Activated T-cell treated with anti-CD3 and anti-CD28 coated beads, Interleukin-2, amount 50 U/mL, for 4 hours (primary cell): ENCODE measurements around the gene ARID3B. TPM values are rescaled to one million over a fixed set of nuclear protein-coding genes. Genes with fewer than 3 reads are reported as not detected.

Experiments used
- ATAC-seq, 2 donors: fragments of 200-7000 bp; cut with Tn5 transposase; one replicate each; pipeline ENCODE4 v1.10.0; 2021
- DNase-seq: peaks from one replicate; pipeline ENCODE4 v3.0.0-alpha.2; 2020
- H3K27me3 Mint-ChIP-seq: one replicate; pipeline ENCODE4 v1.8.0; 2021; ENCODE audit warnings: low read depth, mixed read lengths
- H3K36me3 Mint-ChIP-seq: one replicate; pipeline ENCODE4 v1.8.0; 2022; ENCODE audit warnings: mixed read lengths; ENCODE audit not compliant: insufficient read depth
- H3K4me1 Mint-ChIP-seq: one replicate; pipeline ENCODE4 v1.8.0; 2021; ENCODE audit warnings: low read depth, mixed read lengths
- H3K4me3 Mint-ChIP-seq: one replicate; pipeline ENCODE4 v1.8.0; 2021; ENCODE audit warnings: mild to moderate bottlenecking, moderate library complexity, mixed read lengths
- H3K9me3 Mint-ChIP-seq: one replicate; pipeline ENCODE4 v1.8.0; 2021; ENCODE audit warnings: mixed read lengths
- total RNA-seq, 3 donors: library from RNA; stranded (reverse); gene quantifications; one replicate each; pipeline ENCODE4 v1.2.1, GENCODE V29; 2021

The ARID3B gene
- total RNA-seq, 3 donors from 2014 or later: 15.4 to 23.0 (median 21.8) TPM

DNA sequence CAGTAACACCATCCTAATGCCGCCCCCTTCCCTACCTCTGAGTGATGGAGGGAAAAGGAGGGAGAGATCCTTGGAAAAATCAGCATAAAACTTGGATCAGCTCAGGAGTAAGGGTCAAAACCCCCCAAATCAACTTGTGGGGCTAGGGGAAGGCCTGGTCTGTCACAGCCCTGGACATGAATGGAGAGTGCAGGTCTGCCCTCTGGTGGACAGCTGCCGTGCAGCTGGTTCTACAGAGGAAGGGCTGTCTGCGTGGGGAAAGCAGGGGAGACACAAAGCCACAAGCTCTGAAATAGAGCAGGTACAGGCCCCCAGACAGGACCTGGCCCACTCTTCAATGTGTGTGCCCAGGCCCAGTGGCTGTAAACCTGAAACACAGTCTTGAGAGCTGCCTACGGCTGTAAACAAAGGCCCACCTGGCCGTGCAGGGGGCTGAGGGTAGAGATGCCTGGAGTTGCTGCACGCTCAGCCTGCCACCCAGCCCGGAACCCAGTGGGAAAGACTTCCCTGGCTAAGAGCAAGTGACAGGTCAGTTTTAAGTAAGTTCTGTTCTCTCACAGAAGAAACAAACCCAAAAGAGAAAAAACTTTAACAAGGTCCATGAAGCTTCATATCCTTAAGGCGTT is 91.0 kb downstream of the ARID3B start:
- no peaks in the 10 kb centered on the region for H3K27me3 Mint-ChIP-seq
- peak; percentile 55 to 66 for ATAC-seq

DNA sequence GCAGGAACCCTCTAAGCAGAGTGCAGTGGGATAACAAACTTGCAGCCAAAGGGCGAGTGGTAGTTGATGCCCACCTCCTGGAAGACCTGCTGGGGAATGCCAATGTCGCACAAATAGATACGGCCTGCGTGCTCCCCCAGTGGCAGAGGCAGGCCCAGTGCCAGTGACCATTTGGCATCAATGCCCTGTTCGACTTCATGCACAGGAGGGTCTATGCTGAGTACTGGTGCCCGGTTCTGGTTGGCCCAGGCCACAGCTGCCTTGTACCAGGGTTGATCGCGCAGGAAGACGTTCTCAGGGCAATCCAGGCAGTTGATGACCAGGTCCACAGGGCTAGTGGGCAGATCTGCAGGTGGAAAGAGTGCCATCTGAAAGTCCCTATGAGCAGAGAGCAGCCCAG is 91.6 kb downstream of the ARID3B start:
- peaks cover 3% of the 10 kb centered on the region for H3K4me1 Mint-ChIP-seq
- DNase-seq: no peak
- H3K27me3 Mint-ChIP-seq: no peaks in the 10 kb centered on the region
- H3K4me3 Mint-ChIP-seq: no peak overlapping the region
- no peaks in the 10 kb centered on the region for H3K9me3 Mint-ChIP-seq
- no peak for ATAC-seq
- peaks cover 33% of the 10 kb centered on the region for H3K36me3 Mint-ChIP-seq

More for the DNA sequence above, 91.0 kb downstream of the ARID3B start:
- no peaks in the 10 kb centered on the region for H3K9me3 Mint-ChIP-seq
- H3K4me3 Mint-ChIP-seq: no peak overlapping the region
- peaks cover 33% of the 10 kb centered on the region for H3K36me3 Mint-ChIP-seq
- peak; percentile 46 for DNase-seq
- peaks cover 6% of the 10 kb centered on the region for H3K4me1 Mint-ChIP-seq

DNA sequence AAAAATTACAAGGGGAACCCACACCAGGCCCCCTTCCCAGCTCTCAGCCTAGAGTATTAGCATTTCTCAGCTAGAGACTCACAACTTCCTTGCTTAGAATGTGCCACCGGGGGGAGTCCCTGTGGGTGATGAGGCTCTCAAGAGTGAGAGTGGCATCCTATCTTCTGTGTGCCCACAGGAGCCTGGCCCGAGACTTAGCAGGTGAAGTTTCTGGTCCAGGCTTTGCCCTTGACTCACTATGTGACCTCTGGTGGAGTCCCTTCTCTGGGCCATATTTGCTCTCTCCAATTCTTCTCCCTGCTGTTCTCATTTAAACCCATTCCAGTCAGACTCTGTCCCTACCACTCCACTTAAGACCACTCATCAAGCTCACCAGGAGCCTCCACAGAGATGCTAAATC is 92.8 kb downstream of the ARID3B start:
- DNase-seq: no peak
- no peaks in the 10 kb centered on the region for H3K9me3 Mint-ChIP-seq
- no peak for ATAC-seq
- no peak overlapping the region for H3K4me3 Mint-ChIP-seq
- H3K36me3 Mint-ChIP-seq: peaks cover 26% of the 10 kb centered on the region
- no peaks in the 10 kb centered on the region for H3K27me3 Mint-ChIP-seq
- peaks cover 3% of the 10 kb centered on the region for H3K4me1 Mint-ChIP-seq

DNA sequence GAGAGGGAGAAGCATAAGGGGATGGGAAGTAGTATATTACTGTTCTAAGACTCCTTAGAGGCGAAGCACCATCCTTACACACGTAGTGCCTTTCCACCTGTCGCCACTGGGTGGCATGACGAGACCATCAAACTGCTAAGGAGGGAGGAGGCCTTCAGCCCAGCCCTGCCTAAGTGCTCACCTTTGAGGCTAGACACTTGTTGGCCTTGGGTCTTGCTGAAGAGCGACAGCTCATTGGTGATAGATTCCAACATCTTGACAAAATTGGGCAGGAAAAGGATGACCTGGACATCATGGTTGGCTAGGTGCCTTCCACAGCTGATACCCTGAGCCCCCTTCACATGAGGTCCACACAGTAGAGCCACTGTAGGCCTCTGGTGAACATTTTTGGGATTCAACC is 94.2 kb downstream of the ARID3B start:
- Mint-ChIP-seq H3K36me3 (peaks cover 31% of the 10 kb centered on the region), H3K27me3 (no peaks in the 10 kb centered on the region), H3K4me1 (peaks cover 3% of the 10 kb centered on the region), H3K4me3 (no peak overlapping the region), H3K9me3 (no peaks in the 10 kb centered on the region)
- DNase-seq: peak; percentile 70
- peak; percentile 89 to 92 for ATAC-seq

DNA sequence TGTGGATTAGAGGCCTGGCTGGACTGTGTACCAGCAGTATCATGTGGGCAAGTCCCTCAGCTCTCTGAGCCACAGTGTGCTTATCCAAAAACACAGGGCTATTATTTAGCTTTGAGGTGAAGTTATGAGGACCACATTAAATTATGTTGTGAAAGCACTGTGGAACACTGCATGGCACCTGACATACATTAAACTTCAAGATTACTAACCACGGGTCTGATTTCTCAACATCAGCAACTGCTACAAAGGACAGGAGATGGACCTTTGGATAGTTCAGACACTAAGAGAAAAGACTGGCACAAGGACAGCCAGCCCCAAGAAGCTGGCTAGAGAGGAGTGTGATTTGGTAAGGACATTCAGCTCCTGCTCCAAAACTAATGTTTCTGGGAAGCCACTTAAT is 96.0 kb downstream of the ARID3B start:
- ATAC-seq: no peak
- no peak for DNase-seq
- Mint-ChIP-seq H3K4me3 (no peak overlapping the region), H3K9me3 (no peaks in the 10 kb centered on the region), H3K27me3 (no peaks in the 10 kb centered on the region), H3K4me1 (peaks cover 2% of the 10 kb centered on the region), H3K36me3 (peaks cover 30% of the 10 kb centered on the region)

DNA sequence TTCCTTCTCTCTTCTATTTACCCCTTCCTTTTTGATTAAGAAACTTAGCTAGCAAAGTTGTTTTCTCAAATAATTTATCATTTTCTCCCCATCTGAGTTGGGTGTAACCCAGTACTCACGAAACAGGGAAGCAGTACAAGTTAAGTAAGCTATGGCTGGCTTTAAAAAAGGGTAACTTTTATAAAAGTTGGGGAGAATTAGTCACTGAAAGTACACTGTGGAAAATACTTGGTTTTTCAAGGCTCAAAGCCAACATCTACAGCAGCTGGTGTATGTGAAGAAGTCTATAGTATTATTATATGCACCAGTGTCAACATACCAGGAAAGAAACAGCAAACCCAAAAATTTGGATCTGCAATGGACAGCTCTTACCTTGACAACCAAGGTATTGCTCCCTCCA is 100.1 kb downstream of the ARID3B start:
- no peaks in the 10 kb centered on the region for H3K27me3 Mint-ChIP-seq

DNA sequence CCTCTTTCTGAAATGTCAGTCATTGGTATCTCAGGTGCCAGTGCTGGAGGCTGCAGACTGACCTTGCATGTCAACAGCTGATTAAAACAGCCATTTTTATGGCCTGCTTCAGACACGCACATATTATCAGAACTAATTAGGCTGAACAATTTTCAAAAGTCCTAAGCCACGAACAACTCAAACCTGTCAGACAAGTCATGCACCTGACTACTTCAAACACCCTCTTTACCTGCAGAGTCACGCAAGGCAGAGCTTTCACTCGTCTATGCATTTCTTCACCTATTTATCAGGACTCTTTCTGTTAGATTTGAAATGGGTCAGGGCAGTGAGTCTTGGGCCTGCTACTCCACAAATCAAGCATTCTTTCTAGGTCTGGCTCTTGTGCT is 101.3 kb downstream of the ARID3B start:
- H3K4me3 Mint-ChIP-seq: no peak overlapping the region
- no peak for DNase-seq
- H3K36me3 Mint-ChIP-seq: peaks cover 18% of the 10 kb centered on the region
- no peaks in the 10 kb centered on the region for H3K27me3 Mint-ChIP-seq
- H3K9me3 Mint-ChIP-seq: no peaks in the 10 kb centered on the region
- peaks cover 9% of the 10 kb centered on the region for H3K4me1 Mint-ChIP-seq
- ATAC-seq: no peak

More for the DNA sequence above, 100.1 kb downstream of the ARID3B start:
- Mint-ChIP-seq H3K4me3 (no peak overlapping the region), H3K9me3 (no peaks in the 10 kb centered on the region), H3K36me3 (peaks cover 16% of the 10 kb centered on the region), H3K4me1 (peaks cover 3% of the 10 kb centered on the region)
- ATAC-seq (no peak), DNase-seq (no peak)

DNA sequence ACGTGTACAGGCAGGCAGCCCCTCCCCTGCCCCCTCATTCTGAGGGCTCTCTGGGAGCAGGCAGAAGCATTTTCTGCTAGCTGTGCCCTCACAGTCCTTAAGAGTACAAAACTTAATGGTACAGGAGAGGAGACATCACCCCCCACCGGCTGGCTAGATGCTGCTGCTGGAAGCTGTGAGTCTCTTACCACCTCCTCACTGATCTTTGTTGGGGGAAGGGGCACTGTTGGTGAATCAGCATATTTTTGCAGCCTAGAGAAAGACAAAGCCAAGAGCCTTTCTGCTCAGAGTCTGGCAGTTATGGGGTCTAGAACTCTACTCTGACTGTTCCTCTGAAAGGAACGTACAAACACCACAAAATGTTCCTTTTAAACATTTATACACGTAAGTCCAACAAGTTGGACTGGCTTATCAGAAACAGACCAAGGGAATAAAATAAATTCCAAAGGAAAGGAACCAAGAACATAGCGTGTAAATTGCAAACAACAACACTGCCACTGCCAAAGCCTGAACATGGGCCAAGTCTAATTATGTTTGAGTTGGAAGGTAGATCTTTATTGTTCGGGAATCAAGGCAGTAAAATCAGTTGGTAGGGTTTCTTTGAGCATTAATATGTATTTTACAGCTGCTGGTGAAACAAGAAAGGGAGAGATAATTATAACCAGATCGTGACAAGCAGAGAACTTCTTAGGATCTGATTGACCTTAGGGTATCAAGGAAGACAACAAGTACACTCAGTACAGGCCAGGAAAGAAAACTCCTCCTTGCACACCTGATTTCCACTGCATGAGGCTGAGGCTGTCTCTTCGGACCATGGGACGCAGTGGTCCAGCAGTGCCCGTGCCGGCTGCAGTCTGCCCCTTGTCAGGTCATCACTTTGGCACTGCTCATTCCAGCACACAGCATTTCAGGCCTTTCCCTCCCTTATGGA is 102.0 kb downstream of the ARID3B start:
- H3K9me3 Mint-ChIP-seq: no peaks in the 10 kb centered on the region
- peaks cover 10% of the 10 kb centered on the region for H3K4me1 Mint-ChIP-seq
- no peak for ATAC-seq
- no peak for DNase-seq
- H3K36me3 Mint-ChIP-seq: peaks cover 18% of the 10 kb centered on the region
- no peak overlapping the region for H3K4me3 Mint-ChIP-seq
- no peaks in the 10 kb centered on the region for H3K27me3 Mint-ChIP-seq

DNA sequence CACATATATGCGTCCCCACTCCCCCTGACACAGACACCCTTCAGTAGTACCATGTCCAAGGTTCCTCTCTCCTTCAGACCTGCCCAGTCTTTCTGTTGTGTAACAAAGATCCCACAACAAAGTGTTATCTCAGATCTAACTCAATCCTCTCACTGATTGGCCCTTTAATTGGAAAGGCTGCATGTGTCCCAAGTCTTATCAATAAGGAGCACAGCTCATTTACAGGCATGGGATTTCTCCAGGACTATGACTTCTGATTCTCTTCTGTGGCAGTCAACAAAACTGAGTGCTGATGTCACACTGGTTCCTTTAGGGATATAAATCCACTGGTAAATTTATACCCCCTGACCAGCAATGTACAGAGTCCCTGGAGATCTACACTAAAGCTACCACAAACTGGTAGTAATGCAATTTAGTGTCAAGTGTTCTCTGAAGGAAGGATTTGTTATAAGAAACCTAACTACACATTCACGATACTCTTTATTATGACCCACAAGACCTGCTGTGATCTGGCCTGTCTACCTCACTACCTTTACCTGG is 102.7 kb downstream of the ARID3B start:
- no peaks in the 10 kb centered on the region for H3K27me3 Mint-ChIP-seq
- H3K9me3 Mint-ChIP-seq: no peaks in the 10 kb centered on the region
- no peak overlapping the region for H3K4me3 Mint-ChIP-seq
- peaks cover 19% of the 10 kb centered on the region for H3K36me3 Mint-ChIP-seq
- peaks cover 10% of the 10 kb centered on the region for H3K4me1 Mint-ChIP-seq
- DNase-seq: no peak
- ATAC-seq: no peak

DNA sequence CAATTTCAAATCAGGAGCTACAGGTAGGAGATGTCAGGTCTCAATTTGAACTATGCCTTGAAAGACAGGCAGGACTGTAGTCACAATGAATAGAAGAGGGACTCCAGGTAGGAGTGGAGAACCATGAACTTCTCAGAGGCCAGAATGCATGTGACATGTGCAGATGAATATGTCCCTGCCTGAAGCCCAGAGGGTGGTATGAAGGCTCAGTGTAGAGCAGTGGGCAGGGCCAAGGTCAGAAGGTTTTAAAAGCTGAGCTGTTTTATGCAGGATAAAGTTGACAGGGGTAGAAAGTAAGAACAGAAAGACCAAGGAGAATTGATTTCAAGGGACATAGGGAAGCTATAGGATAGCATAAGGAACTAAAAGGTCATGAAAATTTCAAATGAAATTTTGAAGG is 105.5 kb downstream of the ARID3B start:
- no peak for ATAC-seq
- Mint-ChIP-seq H3K4me3 (no peak overlapping the region), H3K9me3 (no peaks in the 10 kb centered on the region), H3K27me3 (no peaks in the 10 kb centered on the region), H3K36me3 (peaks cover 14% of the 10 kb centered on the region), H3K4me1 (peaks cover 10% of the 10 kb centered on the region)
- no peak for DNase-seq

Other genes starting within 250 kb of the ARID3B start
- under 1 TPM; 0.33 to 0.41 (median 0.40) TPM for gene CYP11A1, start 173.6 kb upstream of the ARID3B start, total RNA-seq
- 100 to 1,000 TPM; 187 to 215 (median 195) TPM for gene SEMA7A, start 107.3 kb upstream of the ARID3B start, total RNA-seq
- gene UBL7, start 80.1 kb upstream of the ARID3B start, total RNA-seq: 10 to 100 TPM; 53.4 to 60.1 (median 59.2) TPM
- 10 to 100 TPM; 74.0 to 78.2 (median 74.8) TPM for gene CLK3, start 74.6 kb downstream of the ARID3B start, total RNA-seq
- gene EDC3, start 154.8 kb downstream of the ARID3B start, total RNA-seq: 10 to 100 TPM; 52.2 to 57.1 (median 56.6) TPM
- under 1 TPM; 0.60 to 0.90 (median 0.76) TPM for gene CYP1A1, start 184.3 kb downstream of the ARID3B start, total RNA-seq
- gene CYP1A2, start 207.6 kb downstream of the ARID3B start, total RNA-seq: under 1 TPM in 1 of 3 donors, not detected in 2; 0.08 TPM
- 100 to 1,000 TPM; 368 to 412 (median 397) TPM for gene CSK, start 240.9 kb downstream of the ARID3B start, total RNA-seq